Measurements from ENCODE around the gene DNAH10. TPM values are rescaled to one million over a fixed set of nuclear protein-coding genes. Genes with fewer than 3 reads are reported as not detected.

The DNAH10 gene
- total and polyA plus RNA-seq, 2 of the 4 experiments (the other 2 are of a cell fraction): 0.18 to 0.22 TPM

DNA sequence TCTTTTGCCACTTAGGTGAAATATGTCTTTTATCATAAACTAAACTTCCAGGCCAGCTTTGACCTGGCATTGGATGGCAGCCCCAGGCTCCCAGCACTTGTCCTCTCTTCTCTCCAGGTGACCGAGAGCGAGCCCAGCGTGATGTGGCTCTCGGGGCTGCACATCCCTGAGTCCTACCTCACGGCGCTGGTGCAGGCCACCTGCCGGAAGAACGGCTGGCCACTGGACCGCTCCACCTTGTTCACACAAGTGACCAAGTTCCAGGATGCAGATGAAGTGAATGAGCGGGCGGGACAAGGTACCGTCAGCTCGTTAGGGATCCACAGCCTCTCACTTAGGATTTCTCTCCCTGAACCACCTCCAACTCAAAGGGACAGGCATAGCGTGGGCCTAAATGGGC, 171.1 kb downstream of the DNAH10 start:
- Histone ChIP-seq H2BK15ac (ENCODE audit: low read depth, low read length) (no peak overlapping the region), H4K5ac (ENCODE audit: low read depth, low read length) (no peak overlapping the region), H3K18ac (ENCODE audit: low read depth, low read length) (no peak overlapping the region), H3K4me1 (ENCODE audit: control insufficient read depth, insufficient read depth, low read length) (peaks cover 3% of the 10 kb centered on the region), H3K9me3 (ENCODE audit: control insufficient read depth, insufficient read depth, low read length) (no peaks in the 10 kb centered on the region; the same call in 1 of the 2 replicates), H2AK9ac (replicated peaks; ENCODE audit: low read depth, low read length, poor library complexity) (no peak overlapping the region), H3K14ac (replicated peaks; ENCODE audit: low read depth, low read length) (no peak overlapping the region), H3K23ac (ENCODE audit: low read depth, low read length) (no peak overlapping the region), H4K91ac (ENCODE audit: insufficient read depth, low read depth, low read length) (no peak overlapping the region), H4K20me1 (ENCODE audit: insufficient read depth, low read length) (no peaks in the 10 kb centered on the region), H3K9ac (ENCODE audit: low read depth, low read length) (no peak overlapping the region), H2BK120ac (ENCODE audit: low read depth, low read length) (no peak overlapping the region), H3K56ac (ENCODE audit: extremely low read depth, insufficient read depth, low read length) (no peak overlapping the region), H4K8ac (ENCODE audit: low read depth in 2 of 2, low read length in 2 of 2) (no peak overlapping the region), H3K4me2 (ENCODE audit: low read depth, low read length) (no peak overlapping the region), H2BK20ac (ENCODE audit: low read depth, low read length) (no peak overlapping the region), H3K4me3 (ENCODE audit: insufficient read depth, low read depth, low read length) (no peak overlapping the region), H3K27ac (ENCODE audit: insufficient read depth, low read length) (no peak overlapping the region), H2BK5ac (ENCODE audit: low read depth, low read length, poor library complexity, severe bottlenecking) (no peak overlapping the region), H3K27me3 (ENCODE audit: control insufficient read depth, insufficient read depth, low read length) (no peaks in the 10 kb centered on the region), H3K79me1 (ENCODE audit: low read depth in 1 of 2, low read length in 2 of 2) (peaks cover 0 to 3% of the 10 kb centered on the region in 2 experiments; a peak in 1 of 4 replicates), H3K9me1 (ENCODE audit: insufficient read depth, low read length) (no peaks in the 10 kb centered on the region; the same call in 1 of the 2 replicates), H3K36me3 (ENCODE audit: control insufficient read depth, insufficient read depth, low read length) (peaks cover 20% of the 10 kb centered on the region; the same call in 1 of the 2 replicates), H3K4ac (ENCODE audit: low read depth, low read length) (no peak overlapping the region), H2AFZ (replicated peaks; ENCODE audit: low read length, poor library complexity) (no peak overlapping the region), H2AK5ac (ENCODE audit: low read depth, low read length) (no peak overlapping the region)
- no peak for DNase-seq
- in situ Hi-C loops (cut with MboI; ENCODE audit: low sequenced_read_pairs): no loop called here
- BruUV-seq (replicated peaks): no TSS peak
- dilution Hi-C loops (cut with HindIII; ENCODE audit: low sequenced_read_pairs, unreplicated experiment): no loop called here
- intact Hi-C loops (cut with micrococcal nuclease): no loop called here
- TF ChIP-seq FOS (IDR thresholded peaks at IDR 0.05; ENCODE audit: low read depth, low read length) (no peak), RAD21 (IDR thresholded peaks at IDR 0.05; ENCODE audit: low read length) (no peak)
- TF ChIP-seq, protein P1, sequence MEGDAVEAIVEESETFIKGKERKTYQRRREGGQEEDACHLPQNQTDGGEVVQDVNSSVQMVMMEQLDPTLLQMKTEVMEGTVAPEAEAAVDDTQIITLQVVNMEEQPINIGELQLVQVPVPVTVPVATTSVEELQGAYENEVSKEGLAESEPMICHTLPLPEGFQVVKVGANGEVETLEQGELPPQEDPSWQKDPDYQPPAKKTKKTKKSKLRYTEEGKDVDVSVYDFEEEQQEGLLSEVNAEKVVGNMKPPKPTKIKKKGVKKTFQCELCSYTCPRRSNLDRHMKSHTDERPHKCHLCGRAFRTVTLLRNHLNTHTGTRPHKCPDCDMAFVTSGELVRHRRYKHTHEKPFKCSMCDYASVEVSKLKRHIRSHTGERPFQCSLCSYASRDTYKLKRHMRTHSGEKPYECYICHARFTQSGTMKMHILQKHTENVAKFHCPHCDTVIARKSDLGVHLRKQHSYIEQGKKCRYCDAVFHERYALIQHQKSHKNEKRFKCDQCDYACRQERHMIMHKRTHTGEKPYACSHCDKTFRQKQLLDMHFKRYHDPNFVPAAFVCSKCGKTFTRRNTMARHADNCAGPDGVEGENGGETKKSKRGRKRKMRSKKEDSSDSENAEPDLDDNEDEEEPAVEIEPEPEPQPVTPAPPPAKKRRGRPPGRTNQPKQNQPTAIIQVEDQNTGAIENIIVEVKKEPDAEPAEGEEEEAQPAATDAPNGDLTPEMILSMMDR (conservative IDR thresholded peaks at IDR 0.05; ENCODE audit: low read depth, low read length): no peak
- ChIA-PET POLR2A (ENCODE audit: unreplicated experiment) (no interaction called here), CTCF (no interaction called here)
- no peak for ATAC-seq (ENCODE audit: low read depth)
- WGBS, 2 experiments (ENCODE audit: extremely low coverage in 2 of 2, insufficient read length in 1 of 2): 87% methylated on average over 5 of the region's 14 CpGs; no CpG with 5 or more reads in 1 of the 2 experiments
